ENCODE measurements around the gene CD46.

The CD46 gene

GRCh38 chr1:207801819-207802218 lies 50.0 kb downstream of the CD46 start:
- no peak overlapping the region for H3K4me3 Mint-ChIP-seq
- peaks cover 43% of the 10 kb centered on the region for H3K4me1 Mint-ChIP-seq
- H3K9me3 Mint-ChIP-seq = no peaks in the 10 kb centered on the region
- DNase-seq (ENCODE audit: low spot score in 2 of 2) (no peak), ATAC-seq (no peak)
- no peak overlapping the region for H3K27ac Mint-ChIP-seq
- H3K36me3 Mint-ChIP-seq = peaks cover 66% of the 10 kb centered on the region

GRCh38 chr1:207803678-207804077 lies 51.8 kb downstream of the CD46 start:
- ATAC-seq (no peak), DNase-seq (ENCODE audit: low spot score in 2 of 2) (no peak)
- no peak overlapping the region for H3K4me3 Mint-ChIP-seq
- H3K4me1 Mint-ChIP-seq = peaks cover 43% of the 10 kb centered on the region
- no peaks in the 10 kb centered on the region for H3K9me3 Mint-ChIP-seq
- no peak overlapping the region for H3K27ac Mint-ChIP-seq
- peaks cover 73% of the 10 kb centered on the region for H3K36me3 Mint-ChIP-seq

- peak overlapping the region; percentile 91 for H3K27ac Mint-ChIP-seq
- peaks cover 43% of the 10 kb centered on the region for H3K4me1 Mint-ChIP-seq
- ATAC-seq (no peak), DNase-seq (ENCODE audit: low spot score in 2 of 2) (no peak)
- H3K4me3 Mint-ChIP-seq = no peak overlapping the region
- peaks cover 75% of the 10 kb centered on the region for H3K36me3 Mint-ChIP-seq
- H3K9me3 Mint-ChIP-seq = no peaks in the 10 kb centered on the region
These were observed 53.0 kb downstream of the CD46 start for GRCh38 chr1:207804721-207805468.

GRCh38 chr1:207805841-207806421 lies 54.1 kb downstream of the CD46 start:
- H3K4me3 Mint-ChIP-seq = no peak overlapping the region
- peaks cover 37% of the 10 kb centered on the region for H3K4me1 Mint-ChIP-seq
- H3K27ac Mint-ChIP-seq = peak overlapping the region; percentile 91

GRCh38 chr1:207806531-207807325 lies 54.9 kb downstream of the CD46 start:
- Mint-ChIP-seq H3K4me1 (peaks cover 39% of the 10 kb centered on the region), H3K4me3 (peak overlapping the region; percentile 20), H3K36me3 (peaks cover 65% of the 10 kb centered on the region), H3K27ac (peak overlapping the region; percentile 91), H3K9me3 (no peaks in the 10 kb centered on the region)
- DNase-seq (ENCODE audit: low spot score in 2 of 2) (peak in 1 of 2 donors; percentile 44), ATAC-seq (peak; percentile 33)

More at GRCh38 chr1:207805841-207806421, 54.1 kb downstream of the CD46 start:
- Mint-ChIP-seq H3K9me3 (no peaks in the 10 kb centered on the region), H3K36me3 (peaks cover 64% of the 10 kb centered on the region)
- DNase-seq (ENCODE audit: low spot score in 2 of 2) (no peak), ATAC-seq (no peak)

GRCh38 chr1:207807326-207807689 lies 55.5 kb downstream of the CD46 start:
- DNase-seq (ENCODE audit: low spot score in 2 of 2) (peak in 1 of 2 donors; percentile 45), ATAC-seq (no peak)
- peak overlapping the region; percentile 20 for H3K4me3 Mint-ChIP-seq
- peaks cover 45% of the 10 kb centered on the region for H3K4me1 Mint-ChIP-seq
- no peaks in the 10 kb centered on the region for H3K9me3 Mint-ChIP-seq
- peak overlapping the region; percentile 91 for H3K27ac Mint-ChIP-seq
- H3K36me3 Mint-ChIP-seq = peaks cover 64% of the 10 kb centered on the region

- peak overlapping the region; percentile 91 for H3K27ac Mint-ChIP-seq
- no peaks in the 10 kb centered on the region for H3K9me3 Mint-ChIP-seq
- H3K4me1 Mint-ChIP-seq = peaks cover 45% of the 10 kb centered on the region
- H3K4me3 Mint-ChIP-seq = no peak overlapping the region
- ATAC-seq (no peak), DNase-seq (ENCODE audit: low spot score in 2 of 2) (no peak)
- peaks cover 68% of the 10 kb centered on the region for H3K36me3 Mint-ChIP-seq
These were observed 56.0 kb downstream of the CD46 start for GRCh38 chr1:207807690-207808321.

- Mint-ChIP-seq H3K4me3 (no peak overlapping the region), H3K36me3 (peaks cover 72% of the 10 kb centered on the region)
These were observed 56.5 kb downstream of the CD46 start for GRCh38 chr1:207808322-207808705.

GRCh38 chr1:207808911-207809555 lies 57.2 kb downstream of the CD46 start:
- Mint-ChIP-seq H3K27ac (peak overlapping the region; percentile 29), H3K9me3 (no peaks in the 10 kb centered on the region), H3K4me3 (no peak overlapping the region), H3K4me1 (peaks cover 54% of the 10 kb centered on the region), H3K36me3 (peaks cover 79% of the 10 kb centered on the region)
- ATAC-seq = no peak
- no peak for DNase-seq (ENCODE audit: low spot score in 2 of 2)

More at GRCh38 chr1:207808322-207808705, 56.5 kb downstream of the CD46 start:
- H3K27ac Mint-ChIP-seq = peak overlapping the region; percentile 91
- DNase-seq (ENCODE audit: low spot score in 2 of 2) = peak in 1 of 2 donors; percentile 44
- H3K9me3 Mint-ChIP-seq = no peaks in the 10 kb centered on the region
- H3K4me1 Mint-ChIP-seq = peaks cover 47% of the 10 kb centered on the region
- ATAC-seq = no peak

GRCh38 chr1:207810173-207810572 lies 58.3 kb downstream of the CD46 start:
- Mint-ChIP-seq H3K9me3 (no peaks in the 10 kb centered on the region), H3K27ac (peak overlapping the region; percentile 52), H3K4me3 (no peak overlapping the region), H3K36me3 (peaks cover 79% of the 10 kb centered on the region), H3K4me1 (peaks cover 65% of the 10 kb centered on the region)
- no peak for ATAC-seq
- DNase-seq (ENCODE audit: low spot score in 2 of 2) = no peak

- peak overlapping the region; percentile 52 for H3K27ac Mint-ChIP-seq
These were observed 58.9 kb downstream of the CD46 start for GRCh38 chr1:207810606-207811295.

GRCh38 chr1:207811319-207811718 lies 59.5 kb downstream of the CD46 start:
- DNase-seq (ENCODE audit: low spot score in 2 of 2) (no peak), ATAC-seq (no peak)
- Mint-ChIP-seq H3K27ac (peak overlapping the region; percentile 80), H3K36me3 (peaks cover 82% of the 10 kb centered on the region), H3K4me3 (no peak overlapping the region), H3K9me3 (no peaks in the 10 kb centered on the region), H3K4me1 (peaks cover 76% of the 10 kb centered on the region)

More at GRCh38 chr1:207810606-207811295, 58.9 kb downstream of the CD46 start:
- H3K4me1 Mint-ChIP-seq = peaks cover 71% of the 10 kb centered on the region
- no peak for ATAC-seq
- peaks cover 79% of the 10 kb centered on the region for H3K36me3 Mint-ChIP-seq
- H3K9me3 Mint-ChIP-seq = no peaks in the 10 kb centered on the region
- H3K4me3 Mint-ChIP-seq = no peak overlapping the region
- peak in 1 of 2 donors; percentile 37 for DNase-seq (ENCODE audit: low spot score in 2 of 2)

- peaks cover 79% of the 10 kb centered on the region for H3K36me3 Mint-ChIP-seq
These were observed 60.3 kb downstream of the CD46 start for GRCh38 chr1:207811920-207812720.

More at GRCh38 chr1:207811920-207812720, 60.3 kb downstream of the CD46 start:
- Mint-ChIP-seq H3K4me3 (no peak overlapping the region), H3K4me1 (peaks cover 76% of the 10 kb centered on the region), H3K9me3 (no peaks in the 10 kb centered on the region), H3K27ac (peak overlapping the region; percentile 80)
- no peak for DNase-seq (ENCODE audit: low spot score in 2 of 2)
- ATAC-seq = no peak
